ENCODE measurements around the gene ZNF57.
"Not testable (repeated sequence)": the region's sequence is repeated elsewhere in the genome, so short reads cannot be mapped to it uniquely, and the experiment has no call there.

ZNF57 gene

GRCh38 chr19:2867025-2867991 lies 33.4 kb upstream of the ZNF57 start, which contains the start of gene ZNF556:
TSS of gene ZNF556 (plus strand) at chr19:2867335. CDS start at chr19:2867422, 87 bp downstream.
- Histone ChIP-seq H3K27me3 (ENCODE audit: control insufficient read depth in 1 of 2, insufficient read depth in 2 of 2, low read length in 2 of 2) (no peaks in the 10 kb centered on the region), H3K4me3 (ENCODE audit: low read depth in 1 of 2, low read length in 2 of 2) (no peak within 1 kb of the TSS), H3K4me1 (ENCODE audit: control insufficient read depth in 1 of 2, insufficient read depth in 2 of 2, low read length in 2 of 2) (no peaks in the 10 kb centered on the region), H3K9ac (ENCODE audit: low read depth in 1 of 2, low read length in 2 of 2) (no peak within 1 kb of the TSS), H3K9me3 (ENCODE audit: control insufficient read depth in 1 of 2, low read length in 2 of 2) (no peaks in the 10 kb centered on the region), H3K36me3 (ENCODE audit: control insufficient read depth in 1 of 2, insufficient read depth in 2 of 2, low read length in 2 of 2) (no peaks in the 10 kb centered on the region), H3K27ac (ENCODE audit: low read depth, low read length) (no peak within 1 kb of the TSS)

GRCh38 chr19:2869618-2870017 lies 31.1 kb upstream of the ZNF57 start:
- Histone ChIP-seq H3K9me3 (ENCODE audit: control insufficient read depth in 1 of 2, low read length in 2 of 2) (no peaks in the 10 kb centered on the region), H3K27ac (ENCODE audit: low read depth, low read length) (no peak overlapping the region), H3K9ac (ENCODE audit: low read depth in 1 of 2, low read length in 2 of 2) (no peak overlapping the region), H3K27me3 (ENCODE audit: control insufficient read depth in 1 of 2, insufficient read depth in 2 of 2, low read length in 2 of 2) (no peaks in the 10 kb centered on the region), H3K4me3 (ENCODE audit: low read depth in 1 of 2, low read length in 2 of 2) (no peak overlapping the region), H3K36me3 (ENCODE audit: control insufficient read depth in 1 of 2, insufficient read depth in 2 of 2, low read length in 2 of 2) (no peaks in the 10 kb centered on the region), H3K4me1 (ENCODE audit: control insufficient read depth in 1 of 2, insufficient read depth in 2 of 2, low read length in 2 of 2) (no peaks in the 10 kb centered on the region)

GRCh38 chr19:2872175-2872574 lies 28.6 kb upstream of the ZNF57 start:
- H3K9me3 ChIP-seq (ENCODE audit: control insufficient read depth in 1 of 2, low read length in 2 of 2); H3K36me3 ChIP-seq (ENCODE audit: control insufficient read depth in 1 of 2, insufficient read depth in 2 of 2, low read length in 2 of 2); H3K27me3 ChIP-seq (ENCODE audit: control insufficient read depth in 1 of 2, insufficient read depth in 2 of 2, low read length in 2 of 2); H3K9ac ChIP-seq (ENCODE audit: low read depth in 1 of 2, low read length in 2 of 2); H3K27ac ChIP-seq (ENCODE audit: low read depth, low read length); H3K4me3 ChIP-seq (ENCODE audit: low read depth in 1 of 2, low read length in 2 of 2); H3K4me1 ChIP-seq (ENCODE audit: control insufficient read depth in 1 of 2, insufficient read depth in 2 of 2, low read length in 2 of 2): not testable (repeated sequence)

GRCh38 chr19:2877398-2878331 lies 23.1 kb upstream of the ZNF57 start:
- H3K27me3 ChIP-seq (ENCODE audit: control insufficient read depth in 1 of 2, insufficient read depth in 2 of 2, low read length in 2 of 2), result no peaks in the 10 kb centered on the region
- H3K9ac ChIP-seq (ENCODE audit: low read depth in 1 of 2, low read length in 2 of 2), result no peak overlapping the region
- no peaks in the 10 kb centered on the region for H3K36me3 ChIP-seq (ENCODE audit: control insufficient read depth in 1 of 2, insufficient read depth in 2 of 2, low read length in 2 of 2)
- no peaks in the 10 kb centered on the region for H3K4me1 ChIP-seq (ENCODE audit: control insufficient read depth in 1 of 2, insufficient read depth in 2 of 2, low read length in 2 of 2)
- no peak overlapping the region for H3K4me3 ChIP-seq (ENCODE audit: low read depth in 1 of 2, low read length in 2 of 2)
- no peak overlapping the region for H3K27ac ChIP-seq (ENCODE audit: low read depth, low read length)
- peaks cover 13 to 25% of the 10 kb centered on the region in 2 donors for H3K9me3 ChIP-seq (ENCODE audit: control insufficient read depth in 1 of 2, low read length in 2 of 2)

- Histone ChIP-seq H3K27ac (ENCODE audit: low read depth, low read length) (no peak overlapping the region), H3K36me3 (ENCODE audit: control insufficient read depth in 1 of 2, insufficient read depth in 2 of 2, low read length in 2 of 2) (no peaks in the 10 kb centered on the region), H3K4me1 (ENCODE audit: control insufficient read depth in 1 of 2, insufficient read depth in 2 of 2, low read length in 2 of 2) (no peaks in the 10 kb centered on the region), H3K4me3 (ENCODE audit: low read depth in 1 of 2, low read length in 2 of 2) (no peak overlapping the region), H3K9me3 (ENCODE audit: control insufficient read depth in 1 of 2, low read length in 2 of 2) (peaks cover 0 to 3% of the 10 kb centered on the region in 2 donors), H3K9ac (ENCODE audit: low read depth in 1 of 2, low read length in 2 of 2) (no peak overlapping the region), H3K27me3 (ENCODE audit: control insufficient read depth in 1 of 2, insufficient read depth in 2 of 2, low read length in 2 of 2) (no peaks in the 10 kb centered on the region)
These were observed 16.9 kb upstream of the ZNF57 start for GRCh38 chr19:2883686-2884439.

GRCh38 chr19:2885736-2886135 lies 15.0 kb upstream of the ZNF57 start:
- Histone ChIP-seq H3K4me3 (ENCODE audit: low read depth in 1 of 2, low read length in 2 of 2) (no peak overlapping the region), H3K36me3 (ENCODE audit: control insufficient read depth in 1 of 2, insufficient read depth in 2 of 2, low read length in 2 of 2) (no peaks in the 10 kb centered on the region), H3K9ac (ENCODE audit: low read depth in 1 of 2, low read length in 2 of 2) (no peak overlapping the region), H3K27ac (ENCODE audit: low read depth, low read length) (no peak overlapping the region), H3K4me1 (ENCODE audit: control insufficient read depth in 1 of 2, insufficient read depth in 2 of 2, low read length in 2 of 2) (no peaks in the 10 kb centered on the region), H3K27me3 (ENCODE audit: control insufficient read depth in 1 of 2, insufficient read depth in 2 of 2, low read length in 2 of 2) (no peaks in the 10 kb centered on the region), H3K9me3 (ENCODE audit: control insufficient read depth in 1 of 2, low read length in 2 of 2) (no peaks in the 10 kb centered on the region)

- no peaks in the 10 kb centered on the region for H3K9me3 ChIP-seq (ENCODE audit: control insufficient read depth in 1 of 2, low read length in 2 of 2)
- no peaks in the 10 kb centered on the region for H3K27me3 ChIP-seq (ENCODE audit: control insufficient read depth in 1 of 2, insufficient read depth in 2 of 2, low read length in 2 of 2)
- H3K4me3 ChIP-seq (ENCODE audit: low read depth in 1 of 2, low read length in 2 of 2), result no peak overlapping the region
- H3K4me1 ChIP-seq (ENCODE audit: control insufficient read depth in 1 of 2, insufficient read depth in 2 of 2, low read length in 2 of 2), result no peaks in the 10 kb centered on the region
- H3K36me3 ChIP-seq (ENCODE audit: control insufficient read depth in 1 of 2, insufficient read depth in 2 of 2, low read length in 2 of 2), result no peaks in the 10 kb centered on the region
- H3K9ac ChIP-seq (ENCODE audit: low read depth in 1 of 2, low read length in 2 of 2), result no peak overlapping the region
- H3K27ac ChIP-seq (ENCODE audit: low read depth, low read length), result no peak overlapping the region
These were observed 13.3 kb upstream of the ZNF57 start for GRCh38 chr19:2887391-2887914.

GRCh38 chr19:2888731-2889224 lies 11.9 kb upstream of the ZNF57 start:
- H3K9me3 ChIP-seq (ENCODE audit: control insufficient read depth in 1 of 2, low read length in 2 of 2), result no peaks in the 10 kb centered on the region
- no peaks in the 10 kb centered on the region for H3K27me3 ChIP-seq (ENCODE audit: control insufficient read depth in 1 of 2, insufficient read depth in 2 of 2, low read length in 2 of 2)
- H3K27ac ChIP-seq (ENCODE audit: low read depth, low read length), result no peak overlapping the region
- H3K9ac ChIP-seq (ENCODE audit: low read depth in 1 of 2, low read length in 2 of 2), result no peak overlapping the region
- H3K36me3 ChIP-seq (ENCODE audit: control insufficient read depth in 1 of 2, insufficient read depth in 2 of 2, low read length in 2 of 2), result no peaks in the 10 kb centered on the region
- peak overlapping the region in 1 of 2 donors; percentile 51 for H3K4me3 ChIP-seq (ENCODE audit: low read depth in 1 of 2, low read length in 2 of 2)
- H3K4me1 ChIP-seq (ENCODE audit: control insufficient read depth in 1 of 2, insufficient read depth in 2 of 2, low read length in 2 of 2), result no peaks in the 10 kb centered on the region

GRCh38 chr19:2890531-2890930 lies 10.2 kb upstream of the ZNF57 start:
- H3K9me3 ChIP-seq (ENCODE audit: control insufficient read depth in 1 of 2, low read length in 2 of 2); H3K27ac ChIP-seq (ENCODE audit: low read depth, low read length); H3K4me3 ChIP-seq (ENCODE audit: low read depth in 1 of 2, low read length in 2 of 2); H3K4me1 ChIP-seq (ENCODE audit: control insufficient read depth in 1 of 2, insufficient read depth in 2 of 2, low read length in 2 of 2); H3K36me3 ChIP-seq (ENCODE audit: control insufficient read depth in 1 of 2, insufficient read depth in 2 of 2, low read length in 2 of 2); H3K9ac ChIP-seq (ENCODE audit: low read depth in 1 of 2, low read length in 2 of 2); H3K27me3 ChIP-seq (ENCODE audit: control insufficient read depth in 1 of 2, insufficient read depth in 2 of 2, low read length in 2 of 2): not testable (repeated sequence)

Measured in duodenal mucosa (tissue), 2 donors.